A549 (cell line): ENCODE measurements around the gene PPAN. TPM values are rescaled to one million over a fixed set of nuclear protein-coding genes. Genes with fewer than 3 reads are reported as not detected.

Source experiments
- ATAC-seq, 2 experiments: fragments of 200-7000 bp in 1 of 2; fragments of >200 bp in 1 of 2; cut with Nextera tagmentation in 1 of 2; cut with Tn5 transposase in 1 of 2; 3 replicates each; pipeline versions ENCODE4 v1.8.0 to v1.9.1; 2018 to 2020; ENCODE audit warnings: mild to moderate bottlenecking in 1 of 2, moderate library complexity in 1 of 2
- CTCF ChIA-PET: fragments of 300-600 bp; sonication (Branson Sonifier 250); formaldehyde crosslinking; extraction: SDS; loops from one replicate; lab custom pipeline; 2021; ENCODE audit warnings: antibody characterized with exemption, inconsistent platforms; lab: Yijun Ruan, JAX
- POLR2A ChIA-PET: fragments of 350-600 bp; formaldehyde crosslinking; extraction: SDS; loops from one replicate; lab custom pipeline; 2021; ENCODE audit warnings: antibody characterized with exemption, inconsistent platforms; lab: Yijun Ruan, JAX
- DNase-seq, 2 experiments: peaks; one replicate each; pipeline versions ENCODE4 v3.0.0 to v3.0.0-alpha.2; 2011 to 2016; ENCODE audit warnings: low read depth in 1 of 2, low spot score in 1 of 2
- FAIRE-seq: peaks from 2 replicates; lab custom pipeline; 2011; peaks lifted over from hg19 to GRCh38; lab: Jason Lieb, UNC
- H3K27ac ChIP-seq, 2 experiments: fragments of >200 bp; sonication (Bioruptor Twin); formaldehyde crosslinking; 3 replicates each; pipeline ENCODE4 v1.5.1; 2016 to 2017
- H3K4me1 ChIP-seq: fragments of >200 bp; sonication (Bioruptor Twin); formaldehyde crosslinking; 3 replicates; pipeline ENCODE4 v1.6.1; 2016
- H3K4me2 ChIP-seq: fragments of >200 bp; sonication (Bioruptor Twin); formaldehyde crosslinking; 3 replicates; pipeline ENCODE4 v1.6.1; 2016
- H3K4me3 ChIP-seq: fragments of >200 bp; sonication (Bioruptor Twin); formaldehyde crosslinking; 3 replicates; pipeline ENCODE4 v1.5.1; 2016
- H3K9me3 ChIP-seq: fragments of >200 bp; sonication (Bioruptor Twin); formaldehyde crosslinking; 3 replicates; pipeline ENCODE4 v1.6.1; 2016
- BHLHE40 ChIP-seq: IDR thresholded peaks from 2 replicates; pipeline ENCODE4 v1.6.1; 2012; ENCODE audit warnings: low read depth, low read length, inconsistent platforms
- CBX2 ChIP-seq: fragments of 200-600 bp; sonication (generic); IDR thresholded peaks from 2 replicates; pipeline ENCODE4 v1.6.1; 2016; ENCODE audit warnings: low read depth, mild to moderate bottlenecking, borderline replicate concordance
- CHD2 ChIP-seq: fragments of 150-350 bp; IDR thresholded peaks from 2 replicates; pipeline ENCODE4 v1.6.1; 2014; ENCODE audit warnings: low read length; ENCODE audit not compliant: partially characterized antibody
- EHF ChIP-seq: fragments of 250-450 bp; sonication (Bioruptor Pico); IDR thresholded peaks from 2 replicates; pipeline ENCODE4 v1.5.0; 2020; ENCODE audit warnings: mild to moderate bottlenecking
- EP300 ChIP-seq, 2 experiments: fragments of >200 bp; sonication (Bioruptor Twin); formaldehyde crosslinking; IDR thresholded peaks; 2 replicates in 1 of 2; 3 replicates in 1 of 2; pipeline ENCODE4 v1.6.1; 2016 to 2017
- GATA3 ChIP-seq: IDR thresholded peaks from 2 replicates; pipeline ENCODE4 v1.6.1; 2012; ENCODE audit warnings: borderline replicate concordance
- HMGXB4 ChIP-seq: fragments of 250-450 bp; sonication (Bioruptor Pico); IDR thresholded peaks from 2 replicates; pipeline ENCODE4 v1.5.0; 2021; ENCODE audit warnings: mild to moderate bottlenecking, moderate library complexity, borderline replicate concordance
- HOXA7 ChIP-seq: fragments of 250-450 bp; sonication (Bioruptor Pico); IDR thresholded peaks from 2 replicates; pipeline ENCODE4 v1.5.0; 2020; ENCODE audit warnings: mild to moderate bottlenecking, moderate library complexity
- JUN ChIP-seq, 2 experiments: fragments of >200 bp; sonication (Bioruptor Twin); formaldehyde crosslinking; IDR thresholded peaks; 2 replicates in 1 of 2; 3 replicates in 1 of 2; pipeline ENCODE4 v1.6.1; 2016 to 2017
- JUNB ChIP-seq: fragments of >200 bp; sonication (Bioruptor Twin); formaldehyde crosslinking; IDR thresholded peaks from 2 replicates; pipeline ENCODE4 v1.6.1; 2016
- MAX ChIP-seq: IDR thresholded peaks from 2 replicates; pipeline ENCODE4 v1.6.1; 2012
- NFE2L2 ChIP-seq: fragments of 150-350 bp; conservative IDR thresholded peaks from 2 replicates; pipeline ENCODE4 v1.6.1; 2014; ENCODE audit warnings: low read length
- NR3C1 ChIP-seq: fragments of >200 bp; sonication (Bioruptor Twin); formaldehyde crosslinking; IDR thresholded peaks from 3 replicates; pipeline ENCODE4 v1.6.1; 2017
- RCOR1 ChIP-seq: fragments of 150-350 bp; IDR thresholded peaks from 2 replicates; pipeline ENCODE4 v1.6.1; 2014; ENCODE audit warnings: antibody characterized with exemption, low read length, low read depth
- RFX5 ChIP-seq: fragments of 450-650 bp; IDR thresholded peaks from 2 replicates; pipeline ENCODE4 v1.7.1; 2014; ENCODE audit warnings: antibody characterized with exemption, mild to moderate bottlenecking, moderate library complexity
- USF2 ChIP-seq: fragments of 450-650 bp; IDR thresholded peaks from 2 replicates; pipeline ENCODE4 v1.6.1; 2014; ENCODE audit warnings: antibody characterized with exemption
- ZFP36 ChIP-seq: fragments of 450-650 bp; IDR thresholded peaks from 2 replicates; pipeline ENCODE4 v1.6.1; 2014; ENCODE audit warnings: borderline replicate concordance; ENCODE audit not compliant: partially characterized antibody
- ZNF302 ChIP-seq: fragments of 250-450 bp; sonication (Bioruptor Pico); IDR thresholded peaks from 2 replicates; pipeline ENCODE4 v1.9.0; 2021; ENCODE audit warnings: inconsistent platforms, mild to moderate bottlenecking, moderate library complexity
- WGBS: methylation state at CpG from one replicate; pipeline ENCODE4 v1.1.6; 2017; ENCODE audit errors: missing lambda C conversion rate; 5-methylcytosine and 5-hydroxymethylcytosine counted together
- polyA plus RNA-seq, 4 experiments: library from polyadenylated mRNA; depleted of rRNA in 3 of 4; stranded (reverse); fragments of >200 nt; fragmentation: RNase III in 1 of 4; extraction: RNeasy Plus Mini Kit Qiagen cat#74134 plus additional on column Dnase treatment in 1 of 4; gene quantifications; 2 replicates in 3 of 4; 3 replicates in 1 of 4; pipeline ENCODE4 v1.2.3, GENCODE V29; 2011 to 2017
- TF ChIP-seq, protein P1 (sequence below): IDR thresholded peaks from 2 replicates; pipeline ENCODE4 v1.6.1; 2012; ENCODE audit warnings: low read depth, borderline replicate concordance
- TF ChIP-seq, protein P2 (sequence below): fragments of >200 bp; sonication (Bioruptor Twin); formaldehyde crosslinking; IDR thresholded peaks from 2 replicates; pipeline ENCODE4 v1.6.1; 2016
- TF ChIP-seq, protein P3 (sequence below): fragments of 150-350 bp; IDR thresholded peaks from 2 replicates; pipeline ENCODE4 v1.6.1; 2014; ENCODE audit warnings: low read depth, mild to moderate bottlenecking, low read length

PPAN gene
- polyA plus RNA-seq, 2 of the 4 experiments (the other 2 are of a cell fraction) = 26.6 to 65.0 TPM

DNA sequence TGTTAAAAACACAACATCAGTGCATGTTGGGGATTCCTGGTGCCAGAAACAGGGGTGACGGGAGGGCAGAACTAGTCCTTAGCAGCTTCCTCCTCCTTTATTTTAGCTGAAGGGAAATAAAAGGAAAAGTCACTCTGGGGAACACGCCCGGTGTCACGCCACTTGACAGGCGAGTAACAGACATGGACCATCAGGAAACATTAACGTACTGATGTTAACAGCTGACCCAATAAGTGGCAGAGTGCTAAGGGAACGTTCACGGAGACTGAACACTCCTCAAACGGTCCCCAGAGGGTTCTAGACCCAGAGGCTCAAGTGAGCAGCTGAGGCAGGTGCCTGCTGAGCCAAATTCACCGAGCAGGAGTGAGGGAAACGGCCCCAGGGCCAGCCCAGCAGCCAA lies 27.4 kb downstream of the PPAN start:
- CTCF ChIA-PET = interaction anchor here (1.1 kb wide), 1 partner anchor 15 kb away, joined by 3 read pairs; no protein-coding TSS in a partner anchor
- POLR2A ChIA-PET = no interaction called here

DNA sequence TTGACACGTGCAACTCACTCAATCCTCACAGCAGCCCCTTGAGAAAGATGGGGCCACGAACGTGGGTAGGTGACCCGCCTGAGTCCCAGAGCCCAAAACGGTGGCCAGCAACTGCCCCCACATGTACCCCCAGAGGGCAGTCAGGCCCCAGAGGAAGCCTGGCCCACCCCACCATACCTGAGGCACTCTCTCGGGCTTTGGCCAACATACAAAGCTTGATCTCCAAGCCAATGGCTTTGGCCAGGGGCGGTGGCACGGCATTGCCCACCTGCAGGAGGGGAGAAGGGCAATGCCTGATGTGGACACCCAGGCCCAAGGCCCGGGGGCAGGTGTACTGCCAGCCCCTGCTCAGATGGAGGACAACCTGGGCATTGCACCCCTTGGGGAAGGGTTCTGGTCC lies 27.9 kb downstream of the PPAN start:
- 100% methylated on average over 1 of the region's 9 CpGs for WGBS
- POLR2A ChIA-PET = no interaction called here
- no peak for FAIRE-seq
- H3K27ac ChIP-seq = no peak overlapping the region
- no peak overlapping the region for H3K4me3 ChIP-seq
- DNase-seq = no peak
- H3K4me2 ChIP-seq = no peak overlapping the region
- TF ChIP-seq CBX2 = no peak
- no peak for TF ChIP-seq USF2
- TF ChIP-seq EHF (CRISPR knock-in tag) = no peak
- TF ChIP-seq MAX = no peak
- no peak for ATAC-seq
- peaks cover 6% of the 10 kb centered on the region; the same call in 2 of the 3 replicates for H3K4me1 ChIP-seq
- CTCF ChIA-PET = interaction anchor here (1.1 kb wide), 1 partner anchor 15 kb away, joined by 3 read pairs; no protein-coding TSS in a partner anchor
- no peaks in the 10 kb centered on the region for H3K9me3 ChIP-seq

More for the DNA sequence above, 27.4 kb downstream of the PPAN start:
- no peak overlapping the region for H3K27ac ChIP-seq
- no peak for DNase-seq
- H3K4me3 ChIP-seq = no peak overlapping the region
- H3K9me3 ChIP-seq = no peaks in the 10 kb centered on the region
- no peak for ATAC-seq
- no peak for FAIRE-seq
- H3K4me2 ChIP-seq = no peak overlapping the region
- TF ChIP-seq, protein P1, sequence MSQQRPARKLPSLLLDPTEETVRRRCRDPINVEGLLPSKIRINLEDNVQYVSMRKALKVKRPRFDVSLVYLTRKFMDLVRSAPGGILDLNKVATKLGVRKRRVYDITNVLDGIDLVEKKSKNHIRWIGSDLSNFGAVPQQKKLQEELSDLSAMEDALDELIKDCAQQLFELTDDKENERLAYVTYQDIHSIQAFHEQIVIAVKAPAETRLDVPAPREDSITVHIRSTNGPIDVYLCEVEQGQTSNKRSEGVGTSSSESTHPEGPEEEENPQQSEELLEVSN = no peak
- TF ChIP-seq ZNF302 = no peak
- no peak for TF ChIP-seq NR3C1
- TF ChIP-seq HOXA7 = no peak
- no peak for TF ChIP-seq ZFP36
- TF ChIP-seq, protein P2, sequence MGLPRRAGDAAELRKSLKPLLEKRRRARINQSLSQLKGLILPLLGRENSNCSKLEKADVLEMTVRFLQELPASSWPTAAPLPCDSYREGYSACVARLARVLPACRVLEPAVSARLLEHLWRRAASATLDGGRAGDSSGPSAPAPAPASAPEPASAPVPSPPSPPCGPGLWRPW = no peak
- no peak for TF ChIP-seq GATA3
- no peak for TF ChIP-seq HMGXB4
- TF ChIP-seq, protein P3, sequence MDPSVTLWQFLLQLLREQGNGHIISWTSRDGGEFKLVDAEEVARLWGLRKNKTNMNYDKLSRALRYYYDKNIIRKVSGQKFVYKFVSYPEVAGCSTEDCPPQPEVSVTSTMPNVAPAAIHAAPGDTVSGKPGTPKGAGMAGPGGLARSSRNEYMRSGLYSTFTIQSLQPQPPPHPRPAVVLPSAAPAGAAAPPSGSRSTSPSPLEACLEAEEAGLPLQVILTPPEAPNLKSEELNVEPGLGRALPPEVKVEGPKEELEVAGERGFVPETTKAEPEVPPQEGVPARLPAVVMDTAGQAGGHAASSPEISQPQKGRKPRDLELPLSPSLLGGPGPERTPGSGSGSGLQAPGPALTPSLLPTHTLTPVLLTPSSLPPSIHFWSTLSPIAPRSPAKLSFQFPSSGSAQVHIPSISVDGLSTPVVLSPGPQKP = no peak
- TF ChIP-seq RCOR1 = no peak
- no peak for TF ChIP-seq JUNB
- no peak for TF ChIP-seq RFX5
- TF ChIP-seq NFE2L2 = no peak
- TF ChIP-seq BHLHE40 = no peak
- TF ChIP-seq CHD2 = no peak
- TF ChIP-seq EP300 (IDR thresholded peaks at IDR 0.05) = no peak
- no peak for TF ChIP-seq JUN (IDR thresholded peaks at IDR 0.05)
- WGBS = 92% methylated on average over 11 of the region's 11 CpGs
- H3K4me1 ChIP-seq = peaks cover 6% of the 10 kb centered on the region; the same call in 2 of the 3 replicates
